ENCODE results near the gene VIM.
"Not testable (repeated sequence)": the region's sequence is repeated elsewhere in the genome, so short reads cannot be mapped to it uniquely, and the experiment has no call there.

VIM gene

DNA sequence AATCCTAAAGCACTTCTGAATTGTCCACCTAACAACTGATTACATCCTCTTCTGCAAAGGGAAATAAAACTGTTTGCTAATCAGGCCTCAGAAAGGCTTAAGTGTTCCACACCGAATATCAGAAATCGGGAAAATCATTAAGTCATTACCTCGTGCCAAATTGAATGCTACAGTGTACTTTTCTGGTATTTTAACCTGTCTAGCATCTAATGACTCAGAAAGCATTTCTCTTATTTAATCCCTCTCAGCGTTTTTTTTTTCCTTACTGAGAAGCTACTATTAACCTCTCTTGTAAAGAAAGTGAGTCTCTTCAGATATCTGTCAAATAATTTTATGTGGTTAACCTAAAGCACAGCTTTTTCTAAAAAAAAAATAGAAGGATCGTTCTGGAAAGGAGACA lies 28.6 kb downstream of the VIM start:
- DNase-seq (ENCODE audit: low read depth), result no peak

DNA sequence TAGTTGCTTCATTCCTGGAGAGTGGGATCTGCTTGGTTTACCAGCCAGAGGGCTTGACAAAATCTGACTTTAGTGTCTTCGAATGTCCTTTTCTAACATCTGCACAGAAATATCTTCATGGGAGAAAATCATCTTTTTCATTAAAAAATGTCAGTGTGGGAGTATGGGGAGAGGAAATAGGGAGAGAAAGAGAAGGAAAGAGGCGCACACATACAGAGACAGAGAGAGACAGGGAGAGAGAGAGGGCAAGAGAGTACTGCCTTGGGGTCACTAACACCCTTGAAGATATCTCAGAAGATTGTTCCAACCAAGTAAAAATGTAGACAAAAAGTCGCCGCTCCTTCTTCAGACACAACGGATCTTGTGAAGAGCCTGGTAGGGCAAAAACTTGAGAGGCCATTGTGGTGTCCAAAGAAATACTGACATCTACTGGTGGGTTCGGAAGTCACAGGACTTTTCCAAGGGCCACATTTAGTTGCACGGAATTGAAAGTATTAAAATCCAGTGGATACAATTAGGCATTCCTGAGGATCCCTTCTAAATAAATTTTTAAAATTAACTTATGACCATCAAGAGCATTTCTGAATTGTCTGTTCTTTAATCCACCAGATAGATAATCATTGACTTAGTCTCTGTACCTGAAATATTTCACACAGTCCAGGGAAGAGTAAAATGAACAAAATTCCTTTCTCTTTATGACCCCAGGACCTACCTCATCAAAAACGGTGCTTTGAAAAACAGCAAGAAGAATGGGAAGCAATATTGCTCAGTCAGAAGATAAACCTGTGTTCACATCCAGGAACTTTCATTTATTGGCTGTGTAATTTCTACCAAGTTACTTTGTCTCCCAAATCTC lies 29.7 kb downstream of the VIM start:
- DNase-seq (ENCODE audit: low read depth), result peak; percentile 13

DNA sequence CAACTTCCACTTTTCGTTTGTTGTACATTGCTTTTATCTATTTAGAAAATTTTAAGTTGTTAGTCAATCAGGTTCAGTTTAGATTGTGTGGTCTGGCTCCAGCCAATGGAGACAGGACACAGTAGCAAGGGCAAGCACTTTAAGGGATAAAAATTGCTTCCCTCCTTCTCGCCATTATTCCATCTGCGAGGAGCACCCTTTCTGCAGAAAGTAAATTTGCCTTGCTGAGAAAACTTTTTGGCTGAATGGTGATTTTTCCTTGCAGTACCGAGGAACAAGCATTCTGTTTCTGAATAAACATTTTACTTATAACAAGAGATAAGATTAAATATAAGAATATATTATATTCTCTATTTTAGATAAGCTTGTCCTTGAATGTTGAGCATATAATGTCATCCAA lies 34.5 kb downstream of the VIM start:
- DNase-seq (ENCODE audit: low read depth), result no peak

DNA sequence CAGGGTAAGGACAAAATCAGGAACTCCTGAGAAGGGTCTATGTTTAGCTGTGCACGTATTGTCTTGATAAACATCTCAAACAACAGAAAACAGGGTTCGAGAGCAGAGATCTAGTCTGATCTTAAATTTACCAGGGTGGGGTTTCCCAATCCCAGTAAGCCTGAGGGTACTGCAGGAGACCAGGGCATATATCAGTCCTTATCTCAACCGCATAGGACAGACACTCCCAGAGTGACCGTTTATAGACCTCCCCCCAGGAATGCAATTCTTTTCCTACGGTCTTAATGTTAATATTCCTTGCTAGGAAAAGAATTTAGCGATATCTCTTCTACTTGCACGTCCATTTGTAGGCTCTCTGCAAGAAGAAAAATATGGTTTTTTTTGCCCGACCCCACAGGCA lies 35.5 kb downstream of the VIM start:
- no peak for DNase-seq (ENCODE audit: low read depth)

DNA sequence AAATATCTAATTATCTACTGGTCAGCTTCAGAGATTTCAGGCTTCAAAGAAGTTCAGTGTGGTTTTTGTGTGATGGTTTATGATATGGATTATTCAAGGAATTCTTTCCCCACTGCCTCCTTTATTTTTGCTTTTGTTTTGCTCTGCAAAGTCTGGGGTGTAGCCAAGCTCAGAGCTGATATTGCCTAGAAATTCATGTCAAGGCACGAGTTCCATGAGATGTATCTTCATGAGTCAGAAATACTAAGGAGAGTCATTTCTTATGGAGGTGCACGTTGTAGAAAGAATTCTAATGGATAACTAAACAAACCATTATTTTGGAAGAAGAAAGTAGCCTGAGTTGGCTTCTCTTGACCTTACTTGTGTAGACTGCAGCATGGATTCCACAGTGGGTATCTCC lies 37.4 kb downstream of the VIM start:
- no peak for DNase-seq (ENCODE audit: low read depth)

DNA sequence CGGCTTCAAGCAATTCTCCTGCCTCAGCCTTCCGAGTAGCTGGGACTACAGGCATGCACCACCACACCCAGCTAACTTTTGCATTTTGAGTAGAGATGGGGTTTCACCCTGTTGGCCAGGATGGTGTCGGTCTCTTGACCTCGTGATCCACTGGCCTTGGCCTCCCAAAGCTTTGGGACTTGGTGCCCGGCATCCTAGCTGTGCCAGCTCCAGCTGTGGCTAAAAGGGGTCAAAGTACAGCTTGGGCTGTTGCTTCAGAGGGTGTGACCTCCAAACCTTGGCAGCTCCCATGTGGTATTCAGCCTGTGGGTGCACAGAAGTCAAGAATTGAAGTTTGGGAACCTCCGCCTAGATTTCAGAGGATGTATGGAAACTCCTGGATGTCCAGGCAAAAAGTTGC lies 38.5 kb downstream of the VIM start:
- DNase-seq (ENCODE audit: low read depth), result not testable (repeated sequence)

DNA sequence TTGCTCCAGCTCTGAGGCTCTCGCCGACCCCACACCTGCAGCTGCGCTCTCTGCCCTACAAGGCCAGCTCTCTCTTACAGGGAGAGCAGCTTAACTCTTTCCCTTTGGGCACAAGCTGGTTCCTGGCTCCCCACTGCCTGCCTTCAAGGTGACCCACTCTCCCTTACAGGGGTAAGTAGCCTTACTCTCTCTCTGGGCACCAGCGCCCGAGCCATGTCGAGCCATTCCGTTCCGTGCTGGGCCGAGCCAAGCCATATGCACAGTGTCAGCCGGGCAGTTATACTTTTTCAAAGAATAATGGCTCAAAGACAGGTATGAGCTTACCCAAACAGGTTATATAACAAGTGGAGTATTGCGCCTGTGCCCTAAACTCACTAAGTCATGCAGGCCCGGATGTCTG lies 44.6 kb downstream of the VIM start:
- DNase-seq (ENCODE audit: low read depth), result no peak

DNA sequence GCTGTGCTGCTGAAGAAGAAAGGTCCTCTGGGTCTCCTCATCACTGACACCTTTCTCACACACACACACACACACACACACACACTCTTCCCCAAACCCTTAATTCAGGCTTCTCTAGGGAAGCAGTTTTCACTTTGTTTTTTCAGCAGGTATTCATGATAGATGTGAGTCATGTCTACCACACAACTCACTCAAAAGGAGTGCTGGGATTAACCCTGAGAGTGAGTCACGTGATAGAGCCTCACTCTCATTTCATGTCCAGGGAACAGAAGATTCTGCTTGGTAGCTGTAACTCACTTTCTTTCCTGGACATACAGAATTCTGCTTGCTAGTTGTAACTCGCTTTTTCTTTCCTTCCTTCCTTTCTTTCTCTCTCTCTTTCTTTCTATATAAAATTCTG lies 45.4 kb downstream of the VIM start:
- DNase-seq (ENCODE audit: low read depth), result no peak

DNA sequence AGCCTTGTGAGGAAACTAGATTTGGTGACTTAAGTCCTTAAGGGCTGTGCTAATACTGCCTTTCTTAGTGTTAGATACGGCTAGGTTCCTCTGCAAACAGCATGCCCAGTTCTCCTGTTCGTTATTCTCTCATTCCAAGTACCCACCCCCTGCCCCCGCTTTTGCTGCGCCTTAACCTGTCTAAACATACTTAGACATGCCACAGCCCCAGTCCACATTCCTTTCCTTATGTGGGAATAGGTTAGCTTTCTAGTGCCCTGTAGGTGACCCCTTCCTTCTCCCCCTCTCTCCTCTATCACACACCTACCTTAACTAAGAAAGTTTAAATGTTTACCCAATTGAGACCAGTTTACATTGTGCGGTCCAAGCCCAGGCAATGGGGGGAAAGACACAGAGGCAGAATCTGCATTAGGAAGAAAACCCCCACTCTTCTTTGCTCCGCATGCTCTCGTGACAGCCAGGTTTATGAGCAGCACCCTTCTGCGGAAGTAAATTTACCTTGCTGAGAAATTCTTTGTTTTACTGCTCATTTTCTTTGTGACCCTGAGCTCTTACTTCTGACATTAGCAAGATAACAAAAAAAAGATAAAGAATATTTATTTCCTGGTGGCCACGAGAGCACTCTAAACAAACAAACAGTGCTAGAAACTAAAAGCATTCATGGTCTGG lies 48.8 kb downstream of the VIM start:
- DNase-seq (ENCODE audit: low read depth), result no peak

DNA sequence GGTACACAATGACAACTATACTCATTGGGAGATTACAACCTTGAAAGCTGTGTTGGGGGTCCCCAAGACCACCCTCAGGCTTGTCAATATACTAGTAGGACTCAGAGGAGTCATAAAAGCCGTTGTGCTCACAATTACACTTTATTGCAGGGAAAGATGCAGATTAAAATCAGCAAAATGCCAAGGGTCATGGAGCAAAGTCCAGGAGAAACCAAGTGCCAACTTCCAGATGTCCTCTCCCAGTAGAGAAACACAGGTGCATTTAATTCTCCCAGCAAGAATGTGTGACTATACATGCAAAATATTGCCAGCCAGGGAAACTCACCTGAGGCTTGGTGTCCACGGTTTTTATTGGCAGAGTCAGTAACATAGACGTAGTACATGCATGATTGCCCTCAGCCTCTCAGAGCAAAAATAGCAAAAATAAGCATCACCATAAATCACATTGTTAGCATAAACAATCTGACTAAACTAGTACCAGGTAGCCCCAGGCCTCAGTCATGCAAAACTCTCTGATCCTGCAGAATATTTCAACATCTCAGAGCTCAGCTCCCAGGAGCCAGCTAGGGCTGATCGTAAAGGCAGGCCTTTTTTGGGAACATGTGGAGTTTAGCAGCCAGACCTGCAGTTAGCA lies 50.7 kb downstream of the VIM start:
- DNase-seq (ENCODE audit: low read depth), result no peak

DNA sequence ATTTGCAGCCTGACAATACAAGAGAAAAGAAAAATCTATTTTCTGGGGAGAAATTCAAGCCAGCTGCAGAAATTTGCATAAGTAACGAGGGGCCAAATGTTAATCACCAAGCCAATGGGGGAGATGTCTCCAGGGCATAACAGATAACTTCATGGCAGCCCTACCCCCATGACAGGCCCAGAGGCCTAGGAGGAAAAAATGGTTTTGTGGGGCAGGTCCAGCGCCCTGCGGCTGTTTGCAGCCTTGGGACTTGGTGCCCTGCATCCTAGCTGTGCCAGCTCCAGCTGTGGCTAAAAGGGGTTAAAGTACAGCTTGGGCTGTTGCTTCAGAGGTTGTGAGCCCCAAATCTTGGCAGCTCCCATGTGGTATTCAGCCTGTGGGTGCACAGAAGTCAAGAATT lies 54.3 kb downstream of the VIM start:
- DNase-seq (ENCODE audit: low read depth), result no peak

DNA sequence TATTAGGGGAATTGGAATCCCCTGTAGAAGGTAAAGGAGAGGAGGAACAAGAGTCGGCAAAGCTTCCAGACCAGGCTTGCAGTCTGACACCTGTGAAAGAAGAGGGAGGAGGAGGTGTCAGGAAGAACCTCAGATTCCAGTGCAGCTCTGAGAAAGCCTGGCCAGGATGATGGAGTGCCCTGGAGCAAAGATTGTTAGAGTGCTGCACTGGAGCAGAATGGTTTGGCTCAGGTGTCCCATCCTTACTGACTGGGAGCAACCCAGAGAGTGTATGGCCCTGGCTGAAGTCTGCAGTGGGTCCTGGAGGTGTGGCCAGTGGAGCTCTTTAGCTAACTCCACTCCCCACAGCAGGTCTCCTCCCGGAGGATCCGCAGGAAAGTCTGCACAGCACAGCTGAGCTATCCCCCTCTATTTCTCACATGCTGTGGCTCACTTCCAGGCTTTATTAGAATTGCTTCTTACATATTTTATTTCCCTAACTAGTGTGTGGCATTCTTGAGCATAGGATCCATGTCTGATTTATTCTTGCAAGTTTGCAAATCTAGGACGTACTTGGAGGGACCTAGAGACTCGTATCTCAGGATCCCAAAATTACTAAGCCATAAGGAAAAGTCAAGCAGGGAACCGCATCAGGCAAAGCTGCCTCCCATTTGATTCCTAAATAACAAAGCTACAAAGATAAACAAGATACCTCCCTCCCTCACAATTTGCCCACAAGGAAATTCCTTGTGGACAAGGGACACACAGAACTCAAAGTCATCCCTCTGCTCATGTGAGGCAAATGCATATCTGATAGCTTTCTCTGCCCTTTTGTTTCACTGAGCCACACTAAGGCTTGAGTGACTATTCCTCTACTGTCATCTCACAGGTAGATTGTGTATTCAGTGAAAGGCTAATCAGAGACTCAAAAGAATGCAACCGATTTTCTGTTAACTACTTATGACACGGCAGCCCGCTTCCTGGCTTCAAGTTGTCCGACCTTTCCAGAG lies 58.8 kb downstream of the VIM start:
- DNase-seq (ENCODE audit: low read depth), result no peak

Data from activated T-helper 9 cell treated with anti-CD3 and anti-CD28 coated beads, Interleukin-2, amount 50 U/mL, for 16 hours (primary cell).